GM21390 (cell line): Measurements from ENCODE around the gene LARGE2.

ENCODE experiments used
- ATAC-seq: cut with Tn5 transposase; IDR thresholded peaks from one replicate; pipeline ENCODE4 v1.9.1; 2021; ENCODE audit not compliant: unreplicated experiment

The LARGE2 gene

DNA sequence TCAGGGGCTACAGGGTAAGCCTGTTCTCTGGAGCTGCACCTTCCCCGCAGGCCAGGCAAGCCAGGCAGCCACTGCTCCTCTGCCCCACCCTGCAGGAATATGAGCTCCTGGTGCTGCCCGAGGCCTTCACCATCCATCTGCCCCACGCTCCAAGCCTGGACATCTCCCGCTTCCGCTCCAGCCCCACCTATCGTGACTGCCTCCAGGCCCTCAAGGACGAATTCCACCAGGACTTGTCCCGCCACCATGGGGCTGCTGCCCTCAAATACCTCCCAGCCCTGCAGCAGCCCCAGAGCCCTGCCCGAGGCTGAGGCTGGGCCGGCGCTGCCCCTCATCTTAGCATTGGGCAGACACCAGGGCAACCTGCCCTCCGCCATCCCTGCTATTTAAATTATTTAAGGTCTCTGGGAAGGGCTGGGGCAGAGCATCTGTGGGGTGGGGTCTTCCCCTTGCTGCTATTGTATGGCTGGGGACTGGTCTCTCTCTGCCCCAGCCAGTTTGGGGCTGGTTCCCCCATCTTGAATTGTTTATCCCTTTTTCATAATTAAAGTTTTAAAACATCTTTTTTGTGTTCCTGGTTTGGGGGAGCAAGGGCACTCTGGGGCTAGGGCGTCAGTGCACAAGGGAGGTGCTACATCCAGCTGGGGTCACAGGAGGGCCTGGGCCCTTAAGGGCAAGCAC, 6.2 kb downstream of the LARGE2 start:
- ATAC-seq: no peak

DNA sequence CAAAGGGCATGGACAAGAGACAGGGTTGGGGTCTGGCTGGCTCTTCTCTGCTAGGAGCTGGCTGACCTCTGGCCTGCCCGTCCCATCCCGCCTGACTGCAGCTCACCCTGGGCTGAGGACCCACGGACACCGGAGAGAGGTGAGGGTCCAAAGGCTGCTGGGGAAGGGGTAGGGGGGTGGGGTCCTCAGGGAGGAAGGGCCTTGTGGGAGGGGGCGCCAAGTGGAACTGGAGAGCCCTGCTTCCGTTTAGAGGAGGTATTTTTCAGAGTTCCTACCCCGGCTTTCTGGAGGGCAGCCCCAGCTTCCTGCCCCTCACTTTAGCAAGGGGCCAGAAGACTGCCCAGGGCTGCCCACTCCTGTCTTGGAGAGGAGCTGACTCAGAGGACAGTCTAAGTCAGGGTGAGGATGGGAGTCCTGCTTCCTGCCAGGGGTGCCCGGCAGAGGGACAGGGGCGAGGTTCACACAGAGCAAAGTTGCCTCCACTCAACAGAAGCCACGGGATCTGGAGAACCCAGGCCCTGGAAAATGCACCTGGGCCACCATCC, 7.1 kb downstream of the LARGE2 start:
- ATAC-seq: peak; percentile 20

DNA sequence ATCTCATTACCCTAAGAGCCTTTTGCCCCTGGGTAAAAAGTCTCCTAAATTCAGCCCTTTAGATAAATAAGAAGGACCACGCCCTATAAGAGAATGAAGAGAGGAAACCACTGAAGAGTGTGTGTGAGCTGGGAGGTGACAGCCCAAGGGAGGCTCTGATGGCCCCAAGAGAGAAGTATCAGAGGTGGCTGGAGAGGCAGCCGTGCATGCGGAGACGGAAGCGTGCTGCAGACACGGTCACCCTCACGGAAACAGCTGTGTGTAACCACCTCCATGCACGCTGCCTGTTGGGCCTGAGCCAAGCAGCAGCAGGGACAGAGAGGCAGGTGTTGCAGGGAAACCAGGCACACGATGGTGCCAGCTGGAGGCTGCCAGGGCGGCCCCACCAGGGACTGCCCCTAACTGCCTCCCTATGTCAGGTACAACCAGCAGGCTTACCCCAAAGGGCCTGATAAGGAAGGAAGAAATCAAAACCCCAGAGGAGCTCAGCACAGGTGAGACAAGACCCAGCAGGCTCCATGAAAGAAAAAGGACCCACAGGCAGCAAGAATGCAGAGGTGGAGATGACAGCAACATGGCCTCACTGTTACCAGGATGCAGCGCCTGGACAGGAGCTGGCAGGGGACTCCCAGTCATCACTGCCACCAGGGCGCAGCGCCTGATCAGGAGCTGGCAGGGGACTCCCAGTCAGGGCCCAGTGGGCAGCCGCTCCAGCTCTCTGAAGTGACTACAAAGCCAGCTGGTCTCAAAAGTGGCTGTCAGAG, 7.8 kb downstream of the LARGE2 start:
- peak; percentile 87 for ATAC-seq

DNA sequence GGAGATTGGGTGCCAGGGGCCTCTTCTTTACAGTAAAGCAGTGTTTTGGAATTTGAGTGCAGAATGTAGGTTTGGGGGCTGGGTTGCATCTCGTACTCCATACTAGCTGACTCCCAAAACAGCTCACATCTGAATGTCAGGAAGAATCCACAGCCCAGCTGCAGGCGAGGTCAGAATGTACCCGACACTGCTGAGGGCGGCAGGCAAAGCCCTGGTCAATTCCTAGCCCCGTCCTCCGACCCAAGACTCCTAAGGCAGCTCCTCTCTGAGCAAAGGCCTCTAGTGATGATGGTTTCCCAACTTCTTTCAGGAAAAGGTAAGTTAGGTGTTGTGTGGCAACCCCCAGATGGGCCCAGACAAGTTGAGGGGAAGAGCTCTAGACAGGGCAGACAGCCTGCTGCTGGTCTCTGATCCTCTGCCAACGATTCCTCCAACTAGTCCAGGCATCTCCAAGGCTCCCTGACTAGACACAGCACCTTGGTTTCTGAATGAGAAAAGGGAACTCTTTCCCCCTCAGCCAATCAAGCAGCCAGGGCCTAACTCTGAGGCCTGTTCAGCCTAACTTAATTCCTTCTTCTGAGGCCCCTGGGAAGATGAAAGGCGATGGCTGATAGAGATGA, 8.6 kb downstream of the LARGE2 start:
- ATAC-seq: no peak

GRCh38 chr11:45931739-45932138, 9.3 kb downstream of the LARGE2 start:
- no peak for ATAC-seq

GRCh38 chr11:45932217-45932616, 9.8 kb downstream of the LARGE2 start:
- ATAC-seq: no peak

DNA sequence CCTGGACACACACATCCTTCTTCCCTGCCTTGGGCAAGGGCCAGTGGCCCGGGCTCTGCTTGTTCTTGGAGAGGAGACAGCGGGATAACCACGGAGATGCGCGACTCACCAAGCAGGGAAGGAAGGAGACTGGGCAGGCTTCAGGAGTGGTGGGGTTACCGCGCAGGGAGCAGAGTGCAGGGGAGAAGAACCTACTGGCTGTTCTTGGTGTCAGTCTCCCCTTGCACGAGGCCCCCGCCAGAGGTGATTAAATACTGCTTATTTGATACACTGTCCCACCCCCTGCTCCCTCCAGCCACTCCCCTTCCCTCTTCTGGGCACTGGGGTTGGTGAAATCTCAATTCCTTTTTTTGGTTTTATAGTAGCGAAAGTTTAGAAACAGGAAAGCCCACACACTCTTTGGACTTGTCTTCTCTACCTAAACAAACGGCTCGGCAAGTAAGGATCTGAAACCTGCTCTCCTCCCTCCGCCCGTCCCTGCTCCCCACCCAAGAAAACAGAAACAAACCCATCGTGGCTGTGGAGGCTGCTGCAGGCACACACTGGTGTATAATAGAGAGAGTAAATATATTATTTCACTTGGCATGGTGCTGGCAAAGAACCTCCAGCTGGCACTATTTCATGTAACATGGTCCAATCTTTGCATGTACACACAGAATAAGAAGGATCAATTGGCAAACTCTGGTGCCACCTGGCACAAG, 10.8 kb downstream of the LARGE2 start:
- ATAC-seq: peak; percentile 30

- ATAC-seq: no peak
Observed at GRCh38 chr11:45933846-45934579, 11.6 kb downstream of the LARGE2 start.

- ATAC-seq: no peak
Observed at GRCh38 chr11:45934580-45935318, 12.3 kb downstream of the LARGE2 start.

- ATAC-seq: no peak
Observed at GRCh38 chr11:45935349-45936064, 13.1 kb downstream of the LARGE2 start.

GRCh38 chr11:45936511-45937054, 14.1 kb downstream of the LARGE2 start:
- ATAC-seq: no peak

- no peak for ATAC-seq
Observed at GRCh38 chr11:45937916-45938315, 15.5 kb downstream of the LARGE2 start.

GRCh38 chr11:45939836-45940235, 17.4 kb downstream of the LARGE2 start:
- no peak for ATAC-seq

GRCh38 chr11:45941285-45941684, 18.8 kb downstream of the LARGE2 start:
- no peak for ATAC-seq

- ATAC-seq: no peak
Observed at GRCh38 chr11:45942381-45942780, 19.9 kb downstream of the LARGE2 start.

- ATAC-seq: no peak
Observed at GRCh38 chr11:45945397-45945999, 23.0 kb downstream of the LARGE2 start.

DNA sequence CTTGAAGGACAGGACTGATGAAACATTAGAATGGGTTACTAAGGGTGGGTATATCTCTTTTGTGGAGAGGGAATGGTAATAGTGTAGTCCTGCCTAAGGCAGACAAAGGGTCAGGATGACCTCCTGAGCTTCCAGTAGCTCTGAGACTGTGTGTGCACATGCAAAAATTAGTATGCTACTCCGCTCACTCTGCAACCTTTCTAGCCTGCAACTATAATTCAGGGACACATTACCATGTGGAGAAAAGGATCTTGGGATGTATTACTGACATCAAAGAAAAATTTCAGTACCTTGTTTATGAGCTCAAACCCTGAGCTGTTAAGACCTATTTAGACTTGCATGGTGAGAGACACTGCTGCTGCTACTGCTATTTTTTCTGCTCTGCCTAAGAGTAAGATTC, 25.4 kb downstream of the LARGE2 start:
- ATAC-seq: no peak

DNA sequence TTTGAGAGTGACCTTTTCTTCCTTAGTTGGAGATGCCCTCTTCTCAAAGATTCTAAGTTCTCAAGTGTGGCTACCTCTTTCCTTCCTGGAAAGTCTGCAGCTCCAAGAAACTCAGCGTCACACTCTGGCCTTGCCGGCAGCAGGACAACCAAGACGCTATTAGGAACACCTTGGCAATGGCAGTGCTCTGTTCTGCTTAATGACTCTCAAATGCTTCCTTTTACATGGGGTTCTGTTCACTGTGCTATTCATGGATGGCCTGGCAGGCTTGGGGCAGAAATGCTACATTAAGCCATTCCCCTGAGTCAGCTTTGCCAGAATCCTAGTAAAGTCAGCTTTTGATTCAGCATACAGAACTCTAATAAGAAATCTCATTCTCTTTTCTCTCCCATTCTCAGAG, 25.9 kb downstream of the LARGE2 start:
- ATAC-seq: no peak

- no peak for ATAC-seq
Observed at GRCh38 chr11:45949992-45950407, 27.5 kb downstream of the LARGE2 start.
